ENCODE measurements around the gene KDM4B.

GRCh38 chr19:5131506-5132205 lies 162.7 kb downstream of the KDM4B start:
- TF ChIP-seq REST (IDR thresholded peaks at IDR 0.05) = no peak
- TF ChIP-seq ATF3 (IDR thresholded peaks at IDR 0.05) = no peak
- TF ChIP-seq CTCF (IDR thresholded peaks at IDR 0.05; ENCODE audit: low read depth, low read length, missing input control) = no peak
- TF ChIP-seq GABPA (IDR thresholded peaks at IDR 0.05 in 1 of 2, conservative IDR thresholded peaks at IDR 0.05 in 1 of 2) = no peak
- TF ChIP-seq EGR1 (IDR thresholded peaks at IDR 0.05; ENCODE audit: low read depth in 2 of 2) = no peak
- no peak for TF ChIP-seq SP1 (IDR thresholded peaks at IDR 0.05)
